Heart left ventricle (tissue), 13 donors: ENCODE results near the gene CPN1.

ENCODE experiments used
- CTCF ChIP-seq, 12 donors: fragments of 200-600 bp; sonication (generic) in 4 of 12; IDR thresholded peaks; one replicate each; pipeline versions ENCODE4 v1.5.0 to v1.8.0; 2018 to 2022; ENCODE audit warnings: antibody characterized with exemption in 12 of 12, mild to moderate bottlenecking in 5 of 12
- POLR2A ChIP-seq, 2 donors: fragments of 450-650 bp; IDR thresholded peaks; one replicate each; pipeline ENCODE4 v1.6.1; 2017; ENCODE audit warnings: antibody characterized with exemption in 2 of 2, mild to moderate bottlenecking in 2 of 2, moderate library complexity in 2 of 2
- donor health status: ischemic (EF 13 %, LVEDD 7.1; RV severe dilation, severe dysfunction).
- donor health status: DM: no; HTN: yes; CAD: no.
- donor health status: DM: no; HTN: no; CAD: no.
- donor health status: ischemic (EF 25% LVEDD 6.9; RV normal size, moderate dysfunction).
- donor health status: ischemic (EF 25% LVEDD 5.7; RV mildly dilated, moderate dysfunction).
- donor health status: ischemic (EF 35%, LVEDD 5.7; RV mildly dilated, moderate dysfunction).
- donor health status: nonischemic (EF 11% LVEDD 7.7; RV severe dilation, severe dysfunction).
- donor health status: DM: yes; HTN: yes; CAD: no.
- donor health status: PGD.
- donor health status: ischemic (EF 29% LVEDD 5.4; RV normal size, mild dysfunction).
- donor health status: nonischemic (EF 23%, LVEDD 6.1; RV moderate dilation, normal function).

GRCh38 chr10:100004805-100005510, 76.7 kb downstream of the CPN1 start:
- TF ChIP-seq CTCF (IDR thresholded peaks at IDR 0.05) (no peak), POLR2A (IDR thresholded peaks at IDR 0.05) (no peak)
